GM18517 (cell line): ENCODE results near the gene CHGA.

Experiments
- ATAC-seq: cut with Tn5 transposase; IDR thresholded peaks from one replicate; pipeline ENCODE4 v1.9.1; 2021; ENCODE audit warnings: mild to moderate bottlenecking, moderate library complexity; ENCODE audit not compliant: unreplicated experiment

The CHGA gene, protein sequence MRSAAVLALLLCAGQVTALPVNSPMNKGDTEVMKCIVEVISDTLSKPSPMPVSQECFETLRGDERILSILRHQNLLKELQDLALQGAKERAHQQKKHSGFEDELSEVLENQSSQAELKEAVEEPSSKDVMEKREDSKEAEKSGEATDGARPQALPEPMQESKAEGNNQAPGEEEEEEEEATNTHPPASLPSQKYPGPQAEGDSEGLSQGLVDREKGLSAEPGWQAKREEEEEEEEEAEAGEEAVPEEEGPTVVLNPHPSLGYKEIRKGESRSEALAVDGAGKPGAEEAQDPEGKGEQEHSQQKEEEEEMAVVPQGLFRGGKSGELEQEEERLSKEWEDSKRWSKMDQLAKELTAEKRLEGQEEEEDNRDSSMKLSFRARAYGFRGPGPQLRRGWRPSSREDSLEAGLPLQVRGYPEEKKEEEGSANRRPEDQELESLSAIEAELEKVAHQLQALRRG

DNA sequence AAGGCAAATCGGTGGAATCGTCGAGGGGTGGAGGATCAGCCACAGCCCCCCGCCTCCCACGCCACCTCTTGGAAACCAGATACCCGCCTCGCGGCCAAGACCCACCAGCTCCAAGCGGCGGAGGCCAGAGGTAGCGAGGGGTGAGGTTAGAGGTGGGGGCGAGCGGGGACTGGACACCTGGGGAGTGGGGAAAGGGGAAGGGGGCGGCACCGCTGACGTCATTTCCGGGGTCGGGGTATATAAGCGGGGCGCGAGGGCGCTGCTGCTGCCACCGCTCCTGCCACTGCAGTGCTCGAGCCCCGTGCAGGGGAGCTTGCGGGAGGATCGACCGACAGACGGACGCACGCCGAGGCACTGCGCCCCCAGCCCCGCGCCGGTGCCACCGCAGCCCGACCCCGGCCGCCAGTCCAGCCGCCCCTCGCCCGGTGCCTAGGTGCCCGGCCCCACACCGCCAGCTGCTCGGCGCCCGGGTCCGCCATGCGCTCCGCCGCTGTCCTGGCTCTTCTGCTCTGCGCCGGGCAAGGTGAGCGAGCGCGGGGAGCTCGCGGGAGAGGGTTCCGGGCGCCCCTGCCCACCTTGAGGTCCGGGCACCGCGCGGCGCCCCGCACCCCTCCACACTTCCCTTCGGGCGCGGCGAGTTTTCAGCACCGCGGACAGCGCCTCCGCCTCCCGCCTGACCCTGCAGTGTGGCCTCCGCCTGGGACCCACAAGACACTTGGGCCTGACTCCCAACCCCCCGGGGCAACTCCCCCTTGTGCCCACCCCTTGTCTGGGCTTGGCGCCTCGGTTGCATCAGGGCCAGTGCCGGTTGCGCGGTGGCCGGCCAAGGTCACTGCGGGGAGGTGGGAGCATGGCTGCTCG, at the start of gene CHGA:
TSS of gene CHGA (plus strand) at position 268 of the 861 bp plus-strand sequence. CDS start at position 478, 210 bp downstream.
- no peak for ATAC-seq

DNA sequence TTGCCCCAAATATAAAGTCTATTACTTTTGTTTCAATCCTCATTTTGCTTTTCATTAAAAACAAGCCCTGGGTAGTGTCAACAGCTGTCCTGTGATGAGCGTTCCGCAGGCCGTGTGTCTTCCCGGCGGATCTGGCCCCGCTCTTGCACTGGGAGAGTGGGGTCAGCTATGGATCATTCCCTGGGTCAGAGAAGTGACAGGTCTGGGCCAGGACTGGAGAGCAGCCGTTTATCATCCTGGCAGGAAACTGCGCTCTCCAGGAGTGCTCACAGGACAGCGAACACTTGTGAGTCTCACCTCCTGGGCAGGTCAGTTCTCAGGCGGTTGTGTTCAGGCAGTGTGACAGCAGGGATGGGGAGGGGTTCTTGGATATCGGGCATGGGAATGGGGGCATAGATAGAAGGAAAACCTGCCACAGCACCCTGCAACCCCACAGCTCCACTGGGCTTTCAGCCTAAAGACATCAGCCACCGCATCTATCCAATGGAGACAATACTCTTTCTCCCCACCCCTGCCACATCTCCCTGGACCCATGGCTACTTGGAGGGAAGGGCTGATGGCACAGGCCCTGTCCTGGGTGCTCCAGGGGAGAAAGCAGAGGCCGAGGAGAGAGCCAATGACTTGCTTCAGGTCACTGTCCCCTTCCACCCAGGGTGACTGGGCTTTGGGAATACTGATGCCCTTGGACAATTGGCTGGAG, 47.8 kb upstream of the CHGA start:
- no peak for ATAC-seq

DNA sequence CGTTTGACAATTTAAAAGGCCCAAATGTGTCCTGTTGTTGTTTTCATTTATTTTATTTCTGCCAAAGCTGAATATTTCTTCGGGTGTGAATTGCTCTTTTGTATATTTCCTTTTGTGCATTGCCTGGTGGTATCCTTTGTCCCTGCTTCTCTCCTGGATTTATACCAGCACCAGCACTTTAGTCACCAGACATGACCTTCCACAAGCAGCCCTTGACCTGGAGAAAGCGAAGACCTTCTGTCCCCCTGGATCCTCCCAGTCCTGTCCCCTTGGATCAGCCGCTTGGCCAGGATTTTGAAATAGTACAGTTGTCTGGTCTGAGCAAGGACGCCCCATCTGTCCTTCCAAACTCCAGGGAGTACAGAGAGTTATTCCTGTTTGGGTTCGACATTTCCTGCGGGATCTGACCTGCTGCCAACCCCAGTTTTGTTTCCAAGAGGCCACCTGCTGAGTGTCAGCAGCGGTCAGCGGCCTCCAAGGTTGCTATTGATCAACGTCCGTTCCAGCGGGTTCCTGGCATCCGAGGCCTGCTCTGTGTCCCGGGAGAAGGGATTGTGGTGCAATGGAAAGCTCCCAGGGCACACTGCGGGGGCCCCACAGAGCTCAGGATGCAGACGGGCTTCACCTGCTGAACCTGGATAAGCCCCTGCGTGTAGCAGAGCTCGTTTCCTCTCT, 45.1 kb upstream of the CHGA start:
- ATAC-seq = no peak

DNA sequence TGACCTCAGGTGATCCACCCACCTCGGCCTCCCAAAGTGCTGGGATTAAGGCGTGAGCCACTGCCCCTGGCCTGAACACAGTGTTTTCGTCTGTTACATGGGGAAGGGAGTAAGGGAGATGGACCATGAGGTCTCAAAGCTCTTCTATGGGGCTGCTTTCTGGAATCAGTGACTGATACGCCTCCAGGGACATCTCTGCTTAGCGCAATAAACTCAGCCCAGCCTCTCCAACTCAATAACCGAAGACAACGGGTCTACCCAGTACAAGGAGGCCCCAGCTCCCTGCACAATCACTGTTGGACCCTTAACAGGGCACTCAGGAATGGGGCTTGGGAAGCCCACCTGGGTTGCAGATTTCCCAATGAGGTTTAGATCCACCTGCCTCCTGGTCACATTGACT, 42.6 kb upstream of the CHGA start:
- no peak for ATAC-seq

DNA sequence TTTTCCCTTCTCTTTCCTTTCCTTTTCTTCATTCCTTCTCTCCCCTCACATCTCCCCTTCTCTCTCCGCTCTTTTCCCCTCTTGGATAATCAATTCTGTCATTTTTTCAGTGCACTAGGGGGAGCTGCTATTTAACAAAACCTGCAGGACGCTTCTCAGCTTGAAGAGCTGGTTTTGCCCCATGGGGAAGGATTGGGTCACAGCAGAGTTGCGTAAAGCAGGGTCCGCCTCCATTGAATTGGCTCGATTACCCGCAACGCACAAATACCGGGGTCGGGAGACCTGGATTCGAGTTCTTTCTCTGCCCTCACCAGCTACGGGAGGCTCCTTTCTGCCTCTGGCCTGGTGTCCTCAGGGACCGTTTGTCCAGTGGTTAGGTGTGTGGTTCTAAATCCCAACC, 42.1 kb upstream of the CHGA start:
- no peak for ATAC-seq

DNA sequence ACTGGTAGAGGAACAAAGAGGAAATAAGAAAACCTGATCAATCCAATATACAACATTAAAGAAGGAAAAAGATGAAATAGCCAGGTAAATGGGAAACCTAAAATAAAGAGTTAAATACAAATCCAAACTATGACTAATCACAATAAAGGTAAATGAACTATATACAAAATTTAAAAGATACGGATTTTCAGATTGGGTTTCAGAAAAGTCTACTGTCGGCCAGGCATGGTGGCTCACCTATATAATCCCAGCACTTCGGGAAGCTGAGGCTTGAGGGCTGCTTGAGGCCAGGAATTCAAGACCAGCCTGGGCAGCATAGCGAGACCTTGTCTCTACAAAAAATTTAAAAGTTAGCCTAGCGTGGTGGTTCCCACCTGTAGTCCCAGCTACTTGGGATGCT, 39.9 kb upstream of the CHGA start:
- ATAC-seq = no peak

DNA sequence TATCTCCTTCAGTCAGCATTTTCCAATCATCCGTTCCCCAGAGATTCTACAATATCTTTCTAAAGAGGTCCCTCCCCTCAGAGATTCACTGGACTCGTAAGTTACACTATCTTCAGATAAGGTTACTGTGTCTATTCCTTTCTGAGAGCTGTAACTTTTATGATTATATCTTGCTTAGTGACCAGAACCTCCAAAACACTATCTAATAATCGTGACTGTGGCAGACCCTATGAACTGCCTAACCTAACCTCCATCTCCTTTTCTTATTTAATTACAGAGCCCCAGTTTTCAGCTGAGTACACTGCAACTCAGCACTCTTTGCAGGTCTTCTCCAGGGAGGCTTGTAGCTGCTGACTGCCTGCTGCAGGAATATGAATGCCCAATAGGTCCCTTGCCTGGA, 38.5 kb upstream of the CHGA start:
- no peak for ATAC-seq

DNA sequence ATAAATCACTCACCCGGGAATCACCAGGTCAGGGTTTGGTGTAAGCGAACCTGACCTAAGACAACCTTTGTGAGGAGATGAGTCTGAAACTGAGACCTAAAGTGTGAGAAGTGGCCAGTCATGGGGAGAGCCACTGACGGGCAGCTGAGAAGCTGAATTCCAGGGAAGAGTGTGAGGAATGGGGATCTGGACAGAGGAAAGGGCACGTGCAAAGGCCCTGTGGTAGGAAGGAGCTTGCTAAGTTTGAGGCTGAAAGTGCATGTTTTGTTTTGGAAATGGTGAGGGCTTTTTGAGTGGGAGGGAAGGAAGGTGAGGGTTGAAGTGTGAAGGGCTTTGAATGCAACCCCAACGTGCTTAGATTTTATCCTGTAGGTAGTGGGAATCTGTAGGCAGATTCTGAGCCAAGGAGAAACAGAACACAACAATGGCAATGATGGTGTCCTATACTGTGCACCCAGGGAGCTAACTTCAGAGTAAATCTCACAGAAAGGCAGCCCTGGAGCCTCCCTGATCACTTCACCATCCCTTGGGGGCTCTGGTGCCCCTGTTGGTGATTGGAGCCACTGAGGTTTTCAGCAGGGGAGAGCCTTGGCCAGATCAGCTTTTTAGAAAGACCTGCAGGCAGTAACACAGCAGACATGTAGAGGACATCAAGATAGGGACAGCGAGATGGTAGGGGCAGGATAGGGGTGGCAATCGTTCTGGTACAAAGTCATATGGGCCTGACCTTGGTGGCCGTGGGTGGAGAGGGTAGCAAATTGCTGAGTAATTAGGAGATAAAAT, 37.5 kb upstream of the CHGA start:
- no peak for ATAC-seq

DNA sequence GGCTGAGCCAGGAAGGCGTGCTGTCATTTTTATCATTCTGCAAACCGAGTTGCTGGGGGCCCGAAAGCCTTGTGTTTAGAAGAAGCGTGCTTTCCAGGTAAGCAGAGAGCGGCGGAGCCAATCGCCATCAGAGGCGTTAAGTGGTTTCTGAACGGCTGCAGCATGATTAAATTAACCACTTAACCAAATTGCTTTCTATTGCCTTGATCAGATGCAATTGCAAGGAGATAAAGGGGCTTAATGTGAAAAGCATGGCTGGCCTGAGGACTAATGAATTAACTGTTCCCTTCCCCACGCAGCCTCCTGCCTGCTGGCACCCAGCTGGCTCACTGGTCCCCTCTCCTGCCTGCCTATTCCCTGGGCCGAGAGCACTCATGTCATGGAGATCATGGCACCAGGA, 36.6 kb upstream of the CHGA start:
- no peak for ATAC-seq

DNA sequence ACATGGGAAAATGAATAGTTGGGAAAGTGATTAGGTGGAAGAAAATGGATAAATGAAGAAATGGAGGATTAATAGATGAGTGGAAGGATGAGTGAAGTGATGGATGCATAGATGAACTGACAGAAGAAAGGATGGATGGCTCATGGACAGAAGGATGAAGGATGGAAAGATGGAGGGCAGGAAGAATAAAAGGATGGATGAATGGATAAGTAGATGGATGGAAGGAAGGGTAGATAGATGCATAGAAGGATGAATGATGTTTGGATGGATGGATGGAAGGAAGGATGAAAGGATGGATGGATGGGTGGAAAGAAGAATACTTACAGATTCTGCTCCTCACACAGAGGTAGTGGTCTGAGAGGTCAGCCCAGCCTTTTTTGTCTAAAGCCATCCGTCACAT, 35.8 kb upstream of the CHGA start:
- no peak for ATAC-seq

DNA sequence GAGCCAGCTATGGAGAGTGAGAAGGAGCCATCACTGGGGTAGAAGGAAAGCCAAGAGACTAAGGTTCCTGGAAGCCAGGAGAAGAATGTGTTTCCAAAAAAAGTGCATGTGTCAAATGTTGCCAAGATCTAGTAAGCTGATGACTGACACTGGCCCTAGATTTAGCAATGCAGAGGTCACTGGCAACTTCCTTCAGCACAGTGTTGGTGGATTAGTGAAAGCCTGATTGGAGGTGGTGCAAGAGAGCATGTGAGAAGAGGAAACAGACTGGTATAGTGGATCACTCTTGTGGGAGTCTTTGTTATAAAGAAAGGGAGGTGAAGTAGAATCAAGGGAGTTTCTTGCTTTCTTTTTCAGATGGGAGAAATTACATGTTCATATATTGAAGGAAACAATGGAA, 34.1 kb upstream of the CHGA start:
- no peak for ATAC-seq

DNA sequence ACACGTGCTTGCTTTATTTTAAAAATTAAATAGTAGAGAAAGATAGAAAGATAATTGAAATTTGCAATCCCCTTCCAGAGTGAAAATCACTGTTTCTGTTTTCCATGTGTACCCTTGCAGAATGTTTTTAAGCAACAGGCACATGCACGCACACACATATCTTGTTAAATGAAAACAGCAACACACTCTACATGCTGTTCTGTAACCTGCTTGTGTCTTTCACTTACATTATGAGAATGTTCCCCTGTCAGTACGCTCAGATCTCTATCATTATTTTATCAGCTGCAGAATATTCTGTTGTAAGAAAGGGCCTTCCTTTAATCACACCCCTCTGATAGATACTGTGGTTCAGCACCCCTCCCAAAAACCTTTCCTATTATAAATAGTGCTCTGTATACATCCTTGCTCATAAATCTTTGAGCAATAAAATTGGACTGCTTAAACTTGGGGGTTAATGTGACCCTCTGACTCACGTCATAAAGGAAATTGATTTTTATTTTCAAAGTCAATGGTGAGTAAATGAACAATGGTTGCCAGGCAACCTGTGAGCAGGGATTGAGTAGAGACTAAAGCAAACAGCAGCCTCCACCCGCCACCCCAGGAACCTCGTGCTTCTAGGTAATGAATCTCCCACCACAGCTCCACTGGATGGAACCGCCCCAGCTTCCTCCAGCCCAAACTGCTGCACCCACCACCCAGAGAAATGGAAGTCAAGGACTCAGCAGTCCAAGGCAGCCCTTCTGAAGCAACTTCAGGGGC, 31.9 kb upstream of the CHGA start:
- no peak for ATAC-seq

DNA sequence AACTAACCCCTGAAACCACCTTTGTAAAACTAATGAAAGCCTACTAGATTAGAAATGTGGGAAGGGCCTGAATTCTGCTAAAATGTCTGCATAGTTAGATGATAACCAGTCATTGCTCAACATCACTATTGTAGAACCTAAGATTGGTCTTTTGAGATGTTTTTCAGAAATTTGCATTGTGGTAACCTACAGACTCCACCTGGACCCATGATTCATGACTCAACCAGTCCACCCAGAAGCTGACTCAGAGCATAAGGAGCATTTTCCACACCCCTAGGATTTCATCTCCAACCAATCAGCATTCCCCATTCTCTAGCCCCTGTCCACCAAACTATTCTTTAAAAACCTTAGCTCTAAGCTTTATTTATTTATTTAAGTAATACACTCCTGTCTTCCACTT, 30.4 kb upstream of the CHGA start:
- ATAC-seq = no peak

DNA sequence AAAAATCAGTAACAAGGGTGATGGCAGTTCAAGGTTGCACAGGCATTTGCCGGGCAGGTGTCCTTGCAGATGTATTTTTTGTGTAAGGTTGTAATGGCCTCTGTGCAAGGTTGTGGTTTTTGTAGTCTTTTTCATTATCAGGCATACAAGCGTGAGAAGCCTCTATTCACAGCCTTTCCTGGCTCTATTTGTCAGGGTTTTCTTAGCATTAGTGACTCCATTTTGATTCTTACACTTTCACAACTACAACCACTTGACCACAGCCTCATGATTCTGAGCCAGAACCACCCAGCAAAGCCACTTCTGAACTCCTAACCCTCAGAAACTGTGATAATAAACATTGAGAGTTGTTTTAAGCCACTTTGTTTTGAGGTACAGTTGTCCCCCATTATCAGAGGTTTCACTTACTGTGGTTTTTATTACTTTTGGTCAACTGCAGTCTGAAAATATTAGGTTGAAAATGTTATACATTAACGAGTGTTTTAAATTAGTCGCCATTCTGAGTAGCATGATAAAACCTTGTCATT, 27.5 kb upstream of the CHGA start:
- ATAC-seq = no peak

DNA sequence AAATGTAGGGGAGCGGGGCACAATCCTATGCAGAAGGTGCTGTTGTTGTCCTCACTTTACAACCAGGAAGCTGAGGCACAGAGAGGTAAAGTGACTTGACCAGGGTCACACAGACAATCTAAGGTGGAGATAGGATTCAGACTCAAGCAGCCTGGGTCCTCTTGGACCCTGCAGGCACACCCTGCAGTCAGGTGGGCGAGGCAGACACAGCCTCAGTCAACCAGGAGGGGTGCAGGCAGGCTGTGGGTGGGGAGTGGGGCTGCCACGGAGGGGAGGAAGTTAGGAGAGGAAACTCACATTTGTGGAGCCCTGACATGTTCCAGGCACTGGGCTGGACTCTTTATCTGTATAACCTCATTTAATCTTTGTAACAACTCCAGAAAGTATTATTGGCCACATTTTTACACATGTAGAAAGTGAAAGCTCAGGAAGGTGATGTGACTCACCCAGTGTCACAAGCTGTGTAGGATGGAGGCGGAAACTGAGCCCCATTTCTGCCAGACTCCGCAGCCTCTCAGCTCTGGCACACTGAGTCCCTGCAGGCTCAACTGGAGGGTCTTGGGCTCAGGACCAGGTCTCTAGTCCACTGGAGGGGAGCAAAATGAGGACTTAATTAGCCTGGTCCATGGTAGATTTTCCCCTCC, 24.9 kb upstream of the CHGA start:
- ATAC-seq = no peak

DNA sequence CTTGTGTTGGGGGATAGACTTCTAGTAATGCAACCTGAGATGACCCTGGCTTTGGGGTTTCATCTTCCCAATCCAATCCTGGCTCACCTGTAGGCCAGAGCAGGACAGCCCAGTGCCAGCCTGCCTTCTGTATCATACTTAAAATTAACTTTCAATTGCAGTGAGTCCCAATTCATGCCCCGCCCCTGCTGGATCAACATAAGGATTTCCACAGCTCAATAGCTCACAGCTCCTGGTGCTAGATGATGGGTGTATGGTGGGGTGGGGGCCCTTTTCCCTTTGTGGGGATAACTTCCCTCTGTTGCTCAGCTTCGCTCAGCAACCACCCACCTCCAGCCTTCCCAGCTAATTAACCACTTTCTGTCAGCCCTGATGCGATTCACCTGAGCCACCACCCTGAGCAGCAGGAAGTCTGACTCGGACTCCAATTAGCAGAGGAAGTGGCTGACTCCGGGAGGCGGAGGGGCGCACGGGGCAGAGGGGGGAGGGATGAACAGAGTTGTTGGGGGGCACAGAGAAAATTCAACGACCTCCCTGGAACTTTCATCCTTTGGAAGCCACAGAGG, 24.3 kb upstream of the CHGA start:
- no peak for ATAC-seq

DNA sequence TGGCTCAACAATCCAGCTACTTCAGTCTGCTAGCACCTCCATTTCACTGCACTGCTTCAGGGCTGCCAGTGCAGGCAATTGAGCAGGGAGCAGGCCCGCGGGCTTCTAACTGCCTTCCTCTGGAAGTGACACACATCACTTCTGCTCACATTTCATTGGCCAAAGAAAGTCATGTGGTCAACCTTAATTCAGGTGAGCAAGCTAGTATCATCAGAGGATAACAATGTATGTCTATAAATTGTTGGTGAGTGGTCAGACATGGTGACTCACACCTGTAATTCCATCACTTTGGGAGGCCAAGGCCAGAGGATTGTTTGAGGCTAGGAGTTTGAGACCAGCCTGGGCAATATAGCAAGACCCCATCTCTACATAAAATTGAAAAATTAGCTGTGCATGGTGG, 22.3 kb upstream of the CHGA start:
- no peak for ATAC-seq

DNA sequence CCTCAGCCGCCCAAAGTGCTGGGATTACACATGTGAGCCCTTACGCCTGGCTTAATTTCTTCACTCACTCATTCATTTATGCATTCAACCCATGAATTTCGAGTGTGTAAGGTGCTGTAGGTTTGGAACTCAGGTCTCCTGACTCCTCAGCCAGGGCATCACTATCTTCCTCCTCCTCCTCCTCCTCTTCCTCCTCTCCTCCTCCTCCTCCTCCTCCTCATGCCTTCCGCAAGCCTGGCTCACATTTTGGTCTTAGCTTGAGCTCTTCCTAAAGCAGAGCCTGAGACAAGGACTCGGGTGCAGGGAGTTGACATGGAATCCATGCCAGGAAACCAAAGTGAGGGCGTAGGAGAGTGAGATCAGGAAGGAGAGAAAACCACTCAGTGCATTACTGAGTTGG, 20.8 kb upstream of the CHGA start:
- no peak for ATAC-seq
